Mammary epithelial cell (primary cell): ENCODE data around the gene STEEP1.

Source experiments
- EZH2 ChIP-seq: IDR thresholded peaks from 2 replicates; pipeline ENCODE4 v1.6.1; 2012; ENCODE audit warnings: low read length, inconsistent platforms, borderline replicate concordance
- TF ChIP-seq, protein P1 (sequence below), 2 donors: IDR thresholded peaks in 1 of 2; conservative IDR thresholded peaks in 1 of 2; 2 replicates each; pipeline ENCODE4 v1.5.1; 2011 to 2012; ENCODE audit warnings: inconsistent platforms in 2 of 2, low read length in 2 of 2, mild to moderate bottlenecking in 2 of 2, control low read depth in 1 of 2, low read depth in 1 of 2; ENCODE audit not compliant: insufficient read depth in 1 of 2; ENCODE audit errors: extremely low read depth in 1 of 2

DNA sequence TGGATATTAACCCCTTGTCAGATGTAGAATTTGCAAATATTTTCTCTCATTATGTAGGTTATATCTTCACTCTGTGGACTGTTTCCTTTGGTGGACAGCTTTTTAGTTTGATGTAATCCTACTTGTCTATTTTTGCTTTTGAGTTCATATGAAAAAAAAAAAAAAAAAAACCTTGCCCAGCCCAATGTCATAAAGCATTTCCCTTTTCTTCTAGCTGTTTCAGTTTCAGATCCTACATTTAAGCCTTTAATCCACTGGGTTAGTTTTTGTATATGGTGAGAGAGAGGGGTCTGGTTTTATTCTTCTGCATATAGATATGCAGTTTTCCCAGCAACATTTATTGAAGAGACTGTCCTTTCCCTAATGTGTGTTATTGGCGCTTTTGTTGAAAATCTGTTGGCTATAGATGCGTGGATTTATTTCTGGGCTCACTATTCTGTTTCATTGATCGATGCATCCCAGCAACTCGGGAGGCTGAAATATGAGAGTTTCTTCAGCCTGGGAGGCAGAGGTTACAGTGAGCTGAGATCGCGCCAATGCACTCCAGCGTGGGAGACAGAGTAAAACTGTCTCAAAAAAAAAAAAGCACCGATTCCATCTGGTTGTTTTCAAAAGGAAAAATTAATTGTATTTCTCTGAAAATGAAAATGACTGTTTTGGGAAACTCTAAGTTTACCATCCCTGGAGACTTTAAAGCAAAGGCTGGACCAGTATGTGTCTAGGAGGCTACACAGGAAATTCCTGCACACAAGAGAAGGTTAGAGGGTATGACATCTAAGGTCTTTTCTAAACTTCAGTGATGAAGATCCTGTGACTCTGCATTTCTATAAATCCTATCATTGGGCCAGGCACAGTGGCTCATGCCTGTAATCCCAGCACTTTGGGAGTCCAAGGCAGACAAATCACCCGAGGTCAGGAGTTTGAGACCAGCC, 35.6 kb downstream of the STEEP1 start:
- TF ChIP-seq, protein P1, sequence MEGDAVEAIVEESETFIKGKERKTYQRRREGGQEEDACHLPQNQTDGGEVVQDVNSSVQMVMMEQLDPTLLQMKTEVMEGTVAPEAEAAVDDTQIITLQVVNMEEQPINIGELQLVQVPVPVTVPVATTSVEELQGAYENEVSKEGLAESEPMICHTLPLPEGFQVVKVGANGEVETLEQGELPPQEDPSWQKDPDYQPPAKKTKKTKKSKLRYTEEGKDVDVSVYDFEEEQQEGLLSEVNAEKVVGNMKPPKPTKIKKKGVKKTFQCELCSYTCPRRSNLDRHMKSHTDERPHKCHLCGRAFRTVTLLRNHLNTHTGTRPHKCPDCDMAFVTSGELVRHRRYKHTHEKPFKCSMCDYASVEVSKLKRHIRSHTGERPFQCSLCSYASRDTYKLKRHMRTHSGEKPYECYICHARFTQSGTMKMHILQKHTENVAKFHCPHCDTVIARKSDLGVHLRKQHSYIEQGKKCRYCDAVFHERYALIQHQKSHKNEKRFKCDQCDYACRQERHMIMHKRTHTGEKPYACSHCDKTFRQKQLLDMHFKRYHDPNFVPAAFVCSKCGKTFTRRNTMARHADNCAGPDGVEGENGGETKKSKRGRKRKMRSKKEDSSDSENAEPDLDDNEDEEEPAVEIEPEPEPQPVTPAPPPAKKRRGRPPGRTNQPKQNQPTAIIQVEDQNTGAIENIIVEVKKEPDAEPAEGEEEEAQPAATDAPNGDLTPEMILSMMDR (conservative IDR thresholded peaks at IDR 0.05 in 1 of 2, IDR thresholded peaks at IDR 0.05 in 1 of 2; ENCODE audit: extremely low read depth in 1 of 2, insufficient read depth in 1 of 2, low read depth in 1 of 2, low read length in 2 of 2), result no peak
- no peak for TF ChIP-seq EZH2
